Measurements from ENCODE around the gene SLC39A1. TPM values are rescaled to one million over a fixed set of nuclear protein-coding genes. Genes with fewer than 3 reads are reported as not detected.

The SLC39A1 gene
- total and polyA plus RNA-seq, 9 of the 15 experiments (the other 6 are each of a cell fraction or from before 2014, with no cell fraction given), result 9.9 to 81.1 (median 62.7) TPM

DNA sequence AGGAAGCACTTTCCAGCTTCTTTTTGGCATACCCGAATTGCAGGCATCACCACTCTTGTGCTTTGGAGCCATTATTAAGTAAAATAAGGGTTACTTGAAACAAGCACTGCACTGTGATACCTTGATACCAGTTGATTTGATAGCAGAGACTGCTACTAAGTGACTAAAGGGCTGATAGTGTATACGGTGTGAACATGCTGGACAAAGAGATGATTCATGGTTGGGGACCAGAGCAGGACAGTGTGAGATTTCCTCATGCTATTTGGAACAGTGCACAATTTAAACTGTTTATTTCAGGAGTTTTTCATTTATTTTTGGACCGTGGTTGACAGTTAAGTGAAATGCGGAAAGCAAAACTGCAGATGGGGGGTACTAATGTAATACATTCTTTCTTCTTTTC, 37.1 kb upstream of the SLC39A1 start:
- H3K36me3 ChIP-seq (ENCODE audit: control insufficient read depth, insufficient read depth, low read length), result peaks cover 3% of the 10 kb centered on the region; the same call in 1 of the 3 replicates
- no peaks in the 10 kb centered on the region for H3K9me1 ChIP-seq (ENCODE audit: control insufficient read depth, insufficient read depth, low read length)
- no peak overlapping the region for H3K4me2 ChIP-seq (ENCODE audit: insufficient read depth, low read length)
- H3K9ac ChIP-seq (ENCODE audit: insufficient read depth in 1 of 2, low read depth in 2 of 2, low read length in 2 of 2), result no peak overlapping the region
- no peaks in the 10 kb centered on the region for H3K27me3 ChIP-seq (ENCODE audit: control insufficient read depth in 2 of 2, insufficient read depth in 2 of 2, low read length in 2 of 2)
- no peaks in the 10 kb centered on the region for H3K79me2 ChIP-seq (ENCODE audit: control insufficient read depth, insufficient read depth, low read length)
- ATAC-seq (peak; percentile 63), FAIRE-seq (no peak), DNase-seq (ENCODE audit: extremely low read depth in 1 of 4, low spot score in 3 of 4) (no peak)
- 32% methylated on average over 4 of the region's 4 CpGs for WGBS (ENCODE audit: insufficient coverage, low coverage, missing lambda C conversion rate)
- H4K20me1 ChIP-seq (replicated peaks; ENCODE audit: control insufficient read depth, insufficient read depth, low read length), result no peaks in the 10 kb centered on the region
- ChIA-PET CTCF (ENCODE audit: low intra/inter-chr PET ratio) (no interaction called here), POLR2A (interaction anchor here (0.6 to 6.0 kb wide), 4 partner anchors 8 to 468 kb away, joined by 3 to 83 read pairs (median 3); partner anchors contain the start of gene RPS27)
- H3K4me1 ChIP-seq (replicated peaks in 1 of 2; ENCODE audit: control insufficient read depth in 2 of 2, insufficient read depth in 2 of 2, low read length in 2 of 2), result no peaks in the 10 kb centered on the region; a peak in 1 of 5 replicates
- H2AFZ ChIP-seq (ENCODE audit: low read depth, low read length), result no peak overlapping the region
- intact Hi-C loops (cut with micrococcal nuclease) (no loop called here), in situ Hi-C loops (cut with MboI) (no loop called here)
- no peaks in the 10 kb centered on the region for H3K9me3 ChIP-seq (replicated peaks; ENCODE audit: control insufficient read depth, insufficient read depth, low read depth, low read length)
- H3K4me3 ChIP-seq, result no peak overlapping the region
- BruUV-seq (replicated peaks), result no TSS peak
- H3K27ac ChIP-seq (ENCODE audit: extremely low read depth, low read depth, low read length), result no peak overlapping the region
- no peak for TF ChIP-seq FOXM1 (IDR thresholded peaks at IDR 0.05; ENCODE audit: low read depth)
- no peak for TF ChIP-seq FOXM1 (CRISPR knock-in tag; IDR thresholded peaks at IDR 0.05; ENCODE audit: low read depth)
- TF ChIP-seq ZFX (CRISPR knock-in tag; IDR thresholded peaks at IDR 0.05), result no peak
- TF ChIP-seq, protein P1, sequence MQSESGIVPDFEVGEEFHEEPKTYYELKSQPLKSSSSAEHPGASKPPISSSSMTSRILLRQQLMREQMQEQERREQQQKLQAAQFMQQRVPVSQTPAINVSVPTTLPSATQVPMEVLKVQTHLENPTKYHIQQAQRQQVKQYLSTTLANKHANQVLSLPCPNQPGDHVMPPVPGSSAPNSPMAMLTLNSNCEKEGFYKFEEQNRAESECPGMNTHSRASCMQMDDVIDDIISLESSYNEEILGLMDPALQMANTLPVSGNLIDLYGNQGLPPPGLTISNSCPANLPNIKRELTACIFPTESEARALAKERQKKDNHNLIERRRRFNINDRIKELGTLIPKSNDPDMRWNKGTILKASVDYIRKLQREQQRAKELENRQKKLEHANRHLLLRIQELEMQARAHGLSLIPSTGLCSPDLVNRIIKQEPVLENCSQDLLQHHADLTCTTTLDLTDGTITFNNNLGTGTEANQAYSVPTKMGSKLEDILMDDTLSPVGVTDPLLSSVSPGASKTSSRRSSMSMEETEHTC (IDR thresholded peaks at IDR 0.05), result no peak
- no peak for TF ChIP-seq ZNF384 (IDR thresholded peaks at IDR 0.05; ENCODE audit: low read depth, low read length)
- no peak for TF ChIP-seq ZC3H11A (IDR thresholded peaks at IDR 0.05; ENCODE audit: low read depth, low read length)
- no peak for TF ChIP-seq POLR3G (IDR thresholded peaks at IDR 0.05; ENCODE audit: extremely low read depth, insufficient read length, insufficient replicate concordance)
- TF ChIP-seq, protein P2, sequence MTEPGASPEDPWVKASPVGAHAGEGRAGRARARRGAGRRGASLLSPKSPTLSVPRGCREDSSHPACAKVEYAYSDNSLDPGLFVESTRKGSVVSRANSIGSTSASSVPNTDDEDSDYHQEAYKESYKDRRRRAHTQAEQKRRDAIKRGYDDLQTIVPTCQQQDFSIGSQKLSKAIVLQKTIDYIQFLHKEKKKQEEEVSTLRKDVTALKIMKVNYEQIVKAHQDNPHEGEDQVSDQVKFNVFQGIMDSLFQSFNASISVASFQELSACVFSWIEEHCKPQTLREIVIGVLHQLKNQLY (CRISPR knock-in tag; conservative IDR thresholded peaks at IDR 0.05), result no peak
- TF ChIP-seq ZNF561 (CRISPR knock-in tag; conservative IDR thresholded peaks at IDR 0.05), result no peak
- no peak for TF ChIP-seq FOXJ3 (CRISPR knock-in tag; IDR thresholded peaks at IDR 0.05)
- no peak for TF ChIP-seq POLR2B (IDR thresholded peaks at IDR 0.05; ENCODE audit: low read depth, partially characterized antibody)
- TF ChIP-seq, protein P3, sequence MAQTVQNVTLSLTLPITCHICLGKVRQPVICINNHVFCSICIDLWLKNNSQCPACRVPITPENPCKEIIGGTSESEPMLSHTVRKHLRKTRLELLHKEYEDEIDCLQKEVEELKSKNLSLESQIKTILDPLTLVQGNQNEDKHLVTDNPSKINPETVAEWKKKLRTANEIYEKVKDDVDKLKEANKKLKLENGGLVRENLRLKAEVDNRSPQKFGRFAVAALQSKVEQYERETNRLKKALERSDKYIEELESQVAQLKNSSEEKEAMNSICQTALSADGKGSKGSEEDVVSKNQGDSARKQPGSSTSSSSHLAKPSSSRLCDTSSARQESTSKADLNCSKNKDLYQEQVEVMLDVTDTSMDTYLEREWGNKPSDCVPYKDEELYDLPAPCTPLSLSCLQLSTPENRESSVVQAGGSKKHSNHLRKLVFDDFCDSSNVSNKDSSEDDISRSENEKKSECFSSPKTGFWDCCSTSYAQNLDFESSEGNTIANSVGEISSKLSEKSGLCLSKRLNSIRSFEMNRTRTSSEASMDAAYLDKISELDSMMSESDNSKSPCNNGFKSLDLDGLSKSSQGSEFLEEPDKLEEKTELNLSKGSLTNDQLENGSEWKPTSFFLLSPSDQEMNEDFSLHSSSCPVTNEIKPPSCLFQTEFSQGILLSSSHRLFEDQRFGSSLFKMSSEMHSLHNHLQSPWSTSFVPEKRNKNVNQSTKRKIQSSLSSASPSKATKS (CRISPR knock-in tag; IDR thresholded peaks at IDR 0.05), result no peak
- TF ChIP-seq MAZ (CRISPR knock-in tag; conservative IDR thresholded peaks at IDR 0.05 in 1 of 2, IDR thresholded peaks at IDR 0.05 in 1 of 2), result no peak
- no peak for TF ChIP-seq COPS2 (conservative IDR thresholded peaks at IDR 0.05)
- TF ChIP-seq, protein P4, sequence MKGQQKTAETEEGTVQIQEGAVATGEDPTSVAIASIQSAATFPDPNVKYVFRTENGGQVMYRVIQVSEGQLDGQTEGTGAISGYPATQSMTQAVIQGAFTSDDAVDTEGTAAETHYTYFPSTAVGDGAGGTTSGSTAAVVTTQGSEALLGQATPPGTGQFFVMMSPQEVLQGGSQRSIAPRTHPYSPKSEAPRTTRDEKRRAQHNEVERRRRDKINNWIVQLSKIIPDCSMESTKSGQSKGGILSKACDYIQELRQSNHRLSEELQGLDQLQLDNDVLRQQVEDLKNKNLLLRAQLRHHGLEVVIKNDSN (CRISPR knock-in tag; IDR thresholded peaks at IDR 0.05), result no peak
- no peak for TF ChIP-seq HSF4 (CRISPR knock-in tag; IDR thresholded peaks at IDR 0.05; ENCODE audit: borderline replicate concordance)
- TF ChIP-seq TRIM28 (IDR thresholded peaks at IDR 0.05), result no peak
